GM21723 (cell line): ENCODE data around the gene KCNK16.

Experiments used
- ATAC-seq: cut with Tn5 transposase; IDR thresholded peaks from one replicate; pipeline ENCODE4 v1.9.1; 2021; ENCODE audit warnings: mild to moderate bottlenecking, moderate library complexity; ENCODE audit not compliant: unreplicated experiment

The KCNK16 gene

GRCh38 chr6:39342692-39343395 lies 20.3 kb upstream of the KCNK16 start:
- ATAC-seq: no peak

- no peak for ATAC-seq
These were observed 19.4 kb upstream of the KCNK16 start for GRCh38 chr6:39341937-39342336.

- ATAC-seq: no peak
These were observed 18.9 kb upstream of the KCNK16 start for GRCh38 chr6:39341352-39341751.

GRCh38 chr6:39339868-39340550 lies 17.5 kb upstream of the KCNK16 start:
- no peak for ATAC-seq

GRCh38 chr6:39339096-39339867 lies 16.8 kb upstream of the KCNK16 start:
- ATAC-seq: no peak

- no peak for ATAC-seq
These were observed 15.9 kb upstream of the KCNK16 start for GRCh38 chr6:39338397-39338796.

GRCh38 chr6:39335780-39336545 lies 13.5 kb upstream of the KCNK16 start:
- ATAC-seq: no peak

GRCh38 chr6:39333644-39334438 lies 11.3 kb upstream of the KCNK16 start:
- no peak for ATAC-seq

- ATAC-seq: no peak
These were observed 8.0 kb upstream of the KCNK16 start for GRCh38 chr6:39330476-39330875.

- peak; percentile 86 for ATAC-seq
These were observed 7.6 kb upstream of the KCNK16 start for GRCh38 chr6:39330057-39330456.

GRCh38 chr6:39328066-39328465 lies 5.6 kb upstream of the KCNK16 start:
- no peak for ATAC-seq

GRCh38 chr6:39327507-39327906 lies 5.0 kb upstream of the KCNK16 start:
- no peak for ATAC-seq

GRCh38 chr6:39321761-39322160 lies 741 bp downstream of the KCNK16 start:
- no peak for ATAC-seq

GRCh38 chr6:39320363-39320984 lies 2.0 kb downstream of the KCNK16 start:
- no peak for ATAC-seq

- no peak for ATAC-seq
These were observed 2.7 kb downstream of the KCNK16 start for GRCh38 chr6:39319621-39320362.

- ATAC-seq: no peak
These were observed 5.2 kb downstream of the KCNK16 start for GRCh38 chr6:39317256-39317655.

- ATAC-seq: no peak
These were observed 8.2 kb downstream of the KCNK16 start, which contains the start of gene KCNK17 for GRCh38 chr6:39314273-39314795. Gene KCNK17 (minus strand): TSS chr6:39314419. CDS start chr6:39314320, 99 bp downstream.

- no peak for ATAC-seq
These were observed 8.8 kb downstream of the KCNK16 start for GRCh38 chr6:39313526-39314272.
